CD1c-positive myeloid dendritic cell (primary cell): ENCODE results near the gene SMC1A.
"Not testable (repeated sequence)": the region's sequence is repeated elsewhere in the genome, so short reads cannot be mapped to it uniquely, and the experiment has no call there.

Source experiments
- DNase-seq: peaks from one replicate; pipeline ENCODE4 v3.0.0-alpha.2; 2016; ENCODE audit errors: extremely low spot score

Gene SMC1A

DNA sequence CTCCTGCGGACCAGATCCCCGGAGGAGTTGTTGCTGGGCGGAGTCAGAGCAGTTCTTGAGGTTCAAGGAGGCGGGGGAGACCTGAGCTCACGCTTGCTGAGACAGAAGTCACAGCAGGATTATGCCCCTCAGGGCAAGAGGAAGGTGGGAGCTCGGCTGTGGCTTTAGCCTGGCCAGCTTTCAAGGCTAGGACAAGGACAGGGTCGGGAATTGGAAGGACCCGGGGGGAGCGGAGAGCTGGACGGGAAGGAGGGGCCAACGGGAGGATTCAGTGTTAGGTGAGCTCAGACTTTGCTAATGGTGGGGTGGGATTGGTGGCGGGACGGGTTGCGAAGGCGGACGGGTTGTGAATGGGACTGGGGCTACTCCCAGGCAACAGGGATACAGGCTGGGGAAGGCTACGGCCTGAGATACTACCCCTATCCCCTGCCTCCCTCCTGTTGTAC is 430 bp upstream of the SMC1A start, which contains the start of gene RIBC1:
Gene RIBC1, plus strand, starts transcription at position 13 of the 446 bp plus-strand sequence. CDS start 3,404 bp downstream, outside the sequence.
- DNase-seq, result no peak

- no peak for DNase-seq
Observed at GRCh38 chrX:53421772-53422085, 725 bp downstream of the SMC1A start.

DNA sequence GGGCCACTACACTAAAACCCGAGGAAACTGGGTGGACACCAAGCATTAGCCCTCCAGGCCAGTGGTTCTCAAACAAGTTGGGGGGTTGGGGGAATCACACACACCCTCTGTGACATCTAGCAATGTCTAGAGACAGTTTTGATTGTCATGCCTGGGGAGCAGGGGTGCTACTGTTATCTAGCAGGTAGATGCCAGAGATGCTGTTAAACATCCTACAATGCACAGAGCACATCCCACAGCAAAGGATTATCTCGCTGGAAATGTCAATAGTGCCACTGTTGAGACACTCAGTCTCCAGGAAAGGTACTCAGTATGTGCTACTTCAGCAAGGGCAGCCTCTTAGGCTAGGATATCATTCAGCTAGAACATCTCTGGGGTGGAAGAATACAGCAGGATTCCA is 1.3 kb downstream of the SMC1A start:
- no peak for DNase-seq

- DNase-seq, result not testable (repeated sequence)
Observed at GRCh38 chrX:53420351-53420750, 2.1 kb downstream of the SMC1A start.

DNA sequence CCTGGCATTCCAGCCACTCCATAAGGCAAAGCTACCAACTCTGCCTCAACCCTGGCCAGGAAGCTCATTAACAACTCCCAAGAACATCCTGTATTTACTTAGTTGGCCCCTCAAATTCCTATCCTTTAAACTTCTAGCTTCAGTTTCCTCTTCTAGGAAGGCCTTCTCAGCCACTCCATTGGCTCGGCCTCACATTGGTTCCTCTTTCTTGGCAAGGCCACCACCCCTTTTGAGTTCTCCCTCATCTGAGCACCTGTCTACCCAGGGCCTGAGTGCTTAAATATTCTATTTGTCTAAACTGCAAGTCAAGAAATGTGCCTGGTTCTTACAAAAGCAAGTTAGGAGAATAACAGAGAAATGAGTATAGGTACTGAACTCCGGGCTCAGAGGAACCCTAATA is 10.0 kb downstream of the SMC1A start:
- DNase-seq, result no peak

DNA sequence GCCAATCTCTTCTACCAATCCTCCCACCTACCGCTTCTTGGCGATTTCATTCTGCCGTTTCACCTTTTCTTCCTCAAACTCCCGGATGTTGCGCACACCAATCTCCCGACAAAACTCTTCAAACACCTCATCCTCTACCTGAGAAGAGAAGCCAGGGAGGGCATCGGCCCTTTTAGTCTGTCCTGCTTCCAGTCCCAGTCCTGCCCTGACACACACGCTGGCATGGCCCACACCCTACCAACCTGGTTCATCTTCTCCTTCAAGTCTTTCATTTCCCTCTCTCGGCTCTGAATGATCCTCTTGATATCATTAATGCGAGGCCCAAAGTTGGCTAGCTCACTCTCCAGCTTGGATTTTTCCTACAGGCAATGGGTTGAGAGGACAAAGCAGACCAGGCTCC is 18.9 kb downstream of the SMC1A start:
- DNase-seq, result no peak

GRCh38 chrX:53398216-53398615 is 24.2 kb downstream of the SMC1A start:
- DNase-seq, result no peak

DNA sequence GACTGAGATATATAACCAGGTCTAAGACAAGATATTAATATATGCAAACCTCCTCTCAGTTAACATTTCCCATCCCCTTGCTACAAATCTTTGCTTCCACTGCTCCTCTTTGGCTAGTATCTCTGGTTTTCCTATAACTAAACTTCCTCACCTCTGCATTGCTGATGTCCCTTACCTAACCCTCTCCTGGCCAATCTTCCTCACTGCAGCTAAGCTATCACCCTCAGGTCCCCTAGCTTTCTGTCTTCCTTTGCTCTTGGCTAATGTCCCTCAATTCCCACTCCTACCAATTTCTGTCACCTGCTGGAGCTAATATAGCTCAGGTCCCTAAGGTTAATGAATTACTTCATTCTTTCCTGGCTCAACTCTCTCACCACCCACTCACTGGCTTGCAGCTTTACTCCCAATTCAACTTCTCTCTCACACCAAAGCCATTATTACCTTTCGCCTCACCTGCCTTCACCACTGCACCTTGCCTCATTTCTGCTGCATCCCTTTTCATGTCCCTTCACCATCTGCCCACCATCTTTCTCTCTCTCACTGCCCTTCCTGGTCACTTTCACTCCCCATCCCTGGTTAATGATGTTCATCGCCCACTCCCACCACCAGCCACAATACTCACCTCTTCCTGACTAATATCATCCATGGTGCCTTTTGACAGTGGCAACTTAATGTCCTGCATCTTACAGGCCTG is 26.7 kb downstream of the SMC1A start:
- no peak for DNase-seq

GRCh38 chrX:53383376-53384076 is 38.9 kb downstream of the SMC1A start:
- DNase-seq, result no peak

DNA sequence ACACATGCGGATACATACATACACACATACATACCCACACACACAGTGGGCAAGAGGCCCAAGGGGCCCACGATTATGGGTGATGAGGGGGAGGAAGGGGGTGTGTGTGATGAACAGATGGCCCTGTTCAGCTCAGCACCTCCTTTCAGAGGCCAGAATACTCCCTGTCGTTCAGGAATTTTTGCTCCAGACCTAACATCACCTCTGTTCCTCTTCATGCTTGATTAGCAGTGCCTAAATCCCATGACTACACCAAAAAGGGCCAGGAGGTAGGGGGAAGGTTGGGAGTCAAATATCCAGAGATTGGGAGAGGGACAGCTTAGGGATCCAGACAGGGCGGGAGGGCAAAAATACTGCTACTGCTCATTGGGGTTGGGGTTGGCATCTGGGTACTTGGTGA is 42.7 kb downstream of the SMC1A start:
- no peak for DNase-seq

- DNase-seq, result no peak
Observed at GRCh38 chrX:53379008-53379710, 43.3 kb downstream of the SMC1A start.

- DNase-seq, result no peak
Observed at GRCh38 chrX:53377464-53377863, 45.0 kb downstream of the SMC1A start.

- DNase-seq, result no peak
Observed at GRCh38 chrX:53376888-53377287, 45.6 kb downstream of the SMC1A start.

DNA sequence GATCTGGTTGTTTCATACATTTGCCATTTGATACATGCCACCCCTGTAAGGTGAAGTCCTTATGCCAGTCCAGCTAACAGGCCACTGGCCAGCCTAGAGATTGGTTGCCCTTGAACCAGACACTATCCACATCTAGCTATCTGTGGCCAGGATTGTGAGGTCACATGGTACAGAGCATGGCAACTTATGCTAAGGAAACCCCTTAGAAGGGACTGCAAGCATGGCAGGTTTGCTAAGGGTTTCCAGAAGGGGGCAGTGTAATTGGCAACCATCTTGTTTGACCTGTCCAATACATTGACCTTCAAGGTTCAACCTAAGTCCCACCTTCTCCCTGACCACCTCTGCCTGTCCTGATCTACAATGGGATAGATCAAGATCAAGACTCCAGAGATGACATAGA is 47.5 kb downstream of the SMC1A start:
- no peak for DNase-seq

GRCh38 chrX:53374222-53374820 is 48.1 kb downstream of the SMC1A start:
- DNase-seq, result peak; percentile 72

- DNase-seq, result no peak
Observed at GRCh38 chrX:53373307-53373706, 49.1 kb downstream of the SMC1A start.

DNA sequence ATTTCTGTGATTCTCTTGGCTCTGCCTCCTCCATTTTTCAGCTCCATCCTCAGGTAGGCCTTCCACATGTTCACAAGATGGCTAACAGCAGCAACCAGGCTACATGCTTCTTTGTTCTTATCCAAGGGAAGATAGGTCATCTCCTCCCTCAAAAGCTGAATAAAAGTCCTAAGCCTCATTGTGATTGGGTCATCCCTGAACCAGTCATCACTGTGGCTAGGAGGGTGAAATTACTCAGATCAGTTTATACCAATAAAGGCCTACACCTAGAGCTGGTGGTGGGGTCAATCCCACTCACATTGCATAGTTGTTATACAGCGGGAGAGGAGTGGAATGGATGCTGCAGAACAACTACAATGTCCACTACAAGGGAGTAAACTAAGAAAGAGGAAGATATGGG is 56.0 kb downstream of the SMC1A start:
- not testable (repeated sequence) for DNase-seq

GRCh38 chrX:53362449-53362848 is 60.0 kb downstream of the SMC1A start:
- no peak for DNase-seq

- no peak for DNase-seq
Observed at GRCh38 chrX:53357799-53358530, 64.5 kb downstream of the SMC1A start.

DNA sequence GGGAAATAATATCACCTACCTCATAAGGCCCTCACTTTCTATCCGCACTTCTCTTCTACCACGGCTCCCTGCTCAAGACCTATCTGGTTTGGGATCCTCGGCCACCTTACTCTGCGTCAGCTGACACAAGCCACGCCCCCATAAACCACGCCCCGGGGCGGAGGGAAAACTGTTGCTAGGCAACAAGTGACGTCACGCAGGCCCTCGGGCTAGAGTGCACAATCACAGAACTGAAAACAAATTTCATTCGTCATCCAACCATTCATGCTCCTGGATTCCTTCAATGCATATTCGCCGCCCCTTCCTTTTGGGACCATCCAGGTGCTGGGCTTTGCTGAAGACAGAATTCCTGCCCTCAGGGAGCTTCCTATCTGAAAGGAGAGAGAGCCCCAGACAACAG is 66.3 kb downstream of the SMC1A start:
- peak; percentile 34 for DNase-seq

DNA sequence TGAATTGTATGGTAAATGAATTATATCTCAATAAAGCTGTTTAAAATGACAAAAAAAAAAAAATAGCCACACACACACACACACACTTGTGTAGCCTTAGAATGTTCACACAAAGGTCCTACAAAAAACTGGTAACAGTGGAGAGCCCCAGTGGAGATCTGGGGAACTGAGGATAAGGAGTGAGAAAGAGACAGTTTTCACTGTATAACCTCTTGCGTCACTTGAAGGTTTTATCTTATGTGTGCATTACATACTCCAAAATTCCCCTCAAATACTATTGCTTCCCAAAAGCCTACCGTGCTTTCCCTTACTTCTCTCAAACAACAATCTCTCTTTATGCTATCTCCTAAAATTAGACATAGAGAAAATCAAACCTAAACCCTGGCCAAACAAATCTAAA is 67.8 kb downstream of the SMC1A start:
- DNase-seq, result no peak

DNA sequence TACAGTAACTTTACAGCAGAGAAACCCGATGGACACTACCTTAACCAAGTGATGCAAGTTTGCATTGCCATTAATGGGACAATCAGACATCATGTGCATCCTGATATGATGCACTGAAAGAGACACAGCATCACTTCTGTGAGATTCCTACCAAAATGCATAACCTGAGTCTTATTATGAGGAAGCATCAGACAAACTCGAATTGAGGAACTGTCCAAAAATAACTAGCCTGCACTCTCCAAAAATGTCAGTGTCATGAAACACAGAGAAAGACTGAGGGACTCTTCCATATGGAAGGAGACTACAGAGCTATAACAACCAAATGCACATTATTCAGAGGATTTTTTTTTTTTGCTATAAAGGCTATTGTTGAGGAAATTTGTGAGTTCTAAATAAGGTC is 74.5 kb downstream of the SMC1A start:
- peak; percentile 2 for DNase-seq
